8988T (cell line): ENCODE measurements around the gene DIDO1.
A peak's percentile ranks its signal among the peaks of the same experiment; 100 is the strongest.
"Not testable (repeated sequence)": the region's sequence is repeated elsewhere in the genome, so short reads cannot be mapped to it uniquely, and the experiment has no call there.

Experiments used
- DNase-seq: peaks from one replicate; pipeline ENCODE4 v3.0.0; 2011

The DIDO1 gene

GRCh38 chr20:62875419-62876361 lies 50.6 kb downstream of the DIDO1 start:
- DNase-seq: peak; percentile 98

DNA sequence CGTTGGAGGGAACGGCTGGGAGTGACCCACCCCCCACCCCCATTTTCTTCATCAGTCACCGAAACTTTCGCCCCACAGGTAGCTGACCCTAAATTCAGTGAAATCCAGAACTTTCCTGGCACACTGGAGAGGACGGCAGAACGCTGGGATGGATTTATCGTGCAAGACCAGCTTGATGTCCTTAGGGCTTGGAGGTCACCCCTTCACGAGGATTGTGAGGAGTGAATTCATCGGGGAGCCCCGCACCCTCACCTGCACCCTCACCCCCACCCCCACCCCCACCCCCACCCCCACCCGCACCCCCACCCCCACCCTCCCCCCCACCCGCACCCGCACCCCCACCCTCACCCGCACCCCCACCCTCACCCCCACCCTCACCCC lies 51.4 kb downstream of the DIDO1 start:
- no peak for DNase-seq

GRCh38 chr20:62873681-62874031 lies 52.6 kb downstream of the DIDO1 start:
- not testable (repeated sequence) for DNase-seq

DNA sequence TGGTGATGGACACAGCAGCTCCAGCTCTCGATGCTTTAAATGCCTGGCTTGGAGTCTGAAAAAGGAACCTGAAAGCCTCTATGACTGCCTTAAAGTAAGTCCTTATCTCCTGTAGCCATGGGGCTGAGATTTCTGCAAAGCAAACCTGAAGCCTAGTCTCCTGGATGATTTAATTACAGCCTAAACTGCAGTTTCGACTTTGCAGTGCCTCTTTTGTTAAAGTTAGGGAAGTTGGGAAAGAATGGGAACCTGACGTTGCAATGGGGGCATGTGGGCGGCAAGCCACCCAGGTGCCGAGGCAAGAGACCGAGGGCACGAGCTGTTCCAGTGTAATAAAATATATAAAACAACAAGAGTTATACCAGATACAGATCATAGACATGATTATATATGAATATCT lies 53.0 kb downstream of the DIDO1 start:
- DNase-seq: no peak

DNA sequence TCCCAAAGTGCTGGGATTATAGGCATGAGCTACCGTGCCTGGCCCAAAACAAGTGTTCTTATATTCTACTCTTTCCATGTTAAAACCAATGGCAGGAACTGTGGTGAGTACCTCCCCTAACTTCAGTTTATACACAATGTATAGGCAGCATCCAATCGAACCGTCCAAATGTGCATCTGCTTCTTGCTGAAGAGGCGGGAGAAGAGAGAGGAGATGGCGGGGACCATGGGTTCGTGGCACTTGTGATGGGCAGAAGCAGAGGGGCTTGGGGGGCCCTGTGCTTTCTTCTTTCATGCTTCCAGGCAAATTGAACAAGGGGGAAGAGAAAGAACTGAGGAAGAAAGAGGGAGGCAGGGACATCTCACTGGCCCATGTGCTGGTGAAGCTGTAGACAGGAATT lies 53.4 kb downstream of the DIDO1 start:
- no peak for DNase-seq

DNA sequence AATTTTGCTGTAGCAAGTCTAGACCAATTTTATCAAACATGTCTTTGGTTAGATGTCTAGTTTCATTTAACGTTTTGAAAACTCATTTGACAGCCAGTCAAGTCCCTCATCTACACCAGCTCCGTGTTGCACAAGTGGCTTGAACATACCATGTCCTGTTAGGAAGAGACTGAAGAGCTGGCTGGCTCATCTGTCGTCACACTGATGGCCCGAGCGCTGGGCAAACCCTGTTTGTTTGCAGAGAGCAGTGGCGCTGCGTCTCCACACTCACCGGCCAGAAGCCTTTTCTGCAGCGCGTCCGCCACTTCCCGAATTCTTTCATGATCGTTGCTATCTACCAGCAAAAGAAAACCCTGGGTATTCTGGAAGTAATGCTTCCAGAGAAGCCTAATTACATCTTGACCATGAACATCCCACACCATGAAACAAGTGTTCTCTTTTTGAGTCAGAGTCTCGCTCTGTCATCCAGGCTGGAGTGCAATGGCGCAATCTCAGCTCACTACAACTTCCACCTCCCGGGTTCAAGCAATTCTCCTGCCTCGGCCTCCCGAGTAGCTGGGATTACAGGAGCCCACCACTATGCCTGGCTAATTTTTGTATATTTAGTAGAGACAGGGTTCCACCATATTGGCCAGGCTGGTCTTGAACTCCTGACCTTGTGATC lies 54.0 kb downstream of the DIDO1 start:
- no peak for DNase-seq

GRCh38 chr20:62864207-62864606 lies 62.1 kb downstream of the DIDO1 start:
- no peak for DNase-seq

GRCh38 chr20:62861726-62862336 lies 64.5 kb downstream of the DIDO1 start, which contains the start of gene TCFL5:
Gene TCFL5, minus strand, starts transcription at chr20:62861822. Its CDS starts 152 bp downstream, at chr20:62861670.
- DNase-seq: peak; percentile 65

DNA sequence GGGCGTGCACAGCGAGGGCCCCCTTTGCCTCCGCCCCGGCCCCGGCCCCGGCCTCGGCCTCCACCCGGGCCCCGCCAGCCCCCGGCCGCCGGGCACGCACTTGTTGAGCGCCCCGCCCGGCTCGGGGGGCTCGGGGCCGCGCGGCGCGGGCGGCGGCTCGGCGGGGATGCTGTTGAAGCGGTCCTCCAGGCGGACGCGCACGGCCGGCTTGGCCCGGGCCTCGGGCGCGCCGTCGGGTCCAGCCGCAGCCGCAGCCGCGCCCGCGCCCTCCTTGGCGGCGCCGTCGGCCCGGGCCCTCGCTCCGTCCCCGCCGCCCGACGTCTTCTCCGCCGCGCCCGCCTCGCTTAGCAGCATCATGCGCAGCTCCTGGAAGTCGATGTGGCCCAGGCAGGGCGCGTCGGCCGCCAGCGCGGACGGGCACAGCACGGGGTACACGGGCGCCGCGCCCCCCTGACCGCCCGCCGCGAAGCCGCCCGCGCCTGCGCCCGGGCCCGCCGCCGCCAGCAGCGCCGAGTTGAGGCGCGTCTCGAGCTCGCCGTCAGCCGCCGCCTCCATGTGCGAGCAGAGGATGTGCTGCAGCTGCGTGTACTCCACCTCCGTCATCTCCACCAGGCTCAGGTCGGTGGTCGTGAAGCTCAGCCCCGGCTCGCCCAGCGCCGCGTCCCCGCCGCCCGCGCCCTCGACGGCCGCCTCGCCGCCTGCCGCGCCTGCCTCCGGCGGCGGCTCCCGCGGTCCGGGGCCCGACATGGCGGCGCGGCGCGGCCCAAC lies 65.2 kb downstream of the DIDO1 start:
- DNase-seq: no peak

DNA sequence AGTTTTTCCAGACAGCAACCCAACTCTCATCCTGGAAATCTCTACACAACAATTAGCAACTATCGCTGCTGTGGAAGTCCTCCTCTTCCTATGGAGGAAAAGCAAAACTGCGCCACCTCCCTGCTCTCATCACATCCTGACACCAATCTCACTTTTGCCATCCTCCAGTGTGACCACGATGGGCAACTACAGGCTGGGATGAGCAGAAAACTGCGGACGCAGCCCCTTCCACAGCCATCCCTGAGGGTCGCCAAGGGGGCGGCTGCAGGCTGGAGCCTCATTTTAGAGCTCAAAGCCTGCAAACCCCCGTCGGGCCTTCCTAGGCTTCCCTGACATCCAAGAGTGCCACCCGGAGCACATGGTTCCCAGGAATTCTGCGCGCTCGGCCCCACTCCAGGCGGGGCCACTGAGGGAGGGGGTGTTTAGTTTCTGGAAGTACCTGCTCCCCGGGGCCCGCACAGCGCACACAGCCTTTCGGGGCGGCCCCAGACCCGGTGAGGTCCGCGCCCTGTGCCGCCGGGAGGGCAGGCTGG lies 65.8 kb downstream of the DIDO1 start:
- DNase-seq: peak; percentile 49

- DNase-seq: no peak
These were observed 66.6 kb downstream of the DIDO1 start for GRCh38 chr20:62859721-62860120.

DNA sequence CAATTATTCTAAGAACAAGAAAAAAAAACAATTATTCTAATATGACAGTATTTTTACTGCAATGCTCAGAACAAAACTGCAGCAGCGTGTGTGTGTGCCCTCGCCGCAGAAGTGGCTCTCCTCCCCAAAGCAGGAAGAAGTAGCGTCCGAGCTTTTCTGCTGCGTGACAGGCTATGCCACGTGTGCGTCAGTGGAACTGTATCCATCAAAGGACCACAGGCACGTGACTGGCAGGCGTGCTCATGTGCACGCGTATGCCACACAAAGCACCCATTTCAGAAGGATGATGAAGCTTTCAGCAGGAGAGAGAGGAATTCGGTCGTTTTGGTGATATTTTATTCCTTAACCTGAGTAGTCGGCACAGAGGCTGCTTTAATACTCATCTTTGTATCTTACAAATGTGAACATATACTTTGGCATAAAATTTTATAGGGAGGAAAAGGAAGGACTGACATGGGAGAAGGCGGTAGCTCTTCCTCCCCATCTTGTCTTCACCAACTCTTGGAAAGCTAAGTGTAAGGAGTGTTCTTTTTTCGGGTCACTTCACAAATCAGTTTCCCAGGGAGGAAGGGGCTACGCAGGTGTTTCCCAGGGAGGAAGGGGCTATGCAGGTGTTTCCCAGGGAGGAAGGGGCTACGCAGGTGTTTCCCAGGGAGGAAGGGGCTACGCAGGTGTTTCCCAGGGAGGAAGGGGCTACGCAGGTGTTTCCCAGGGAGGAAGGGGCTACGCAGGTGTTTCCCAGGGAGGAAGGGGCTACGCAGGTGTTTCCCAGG lies 68.1 kb downstream of the DIDO1 start:
- DNase-seq: no peak

DNA sequence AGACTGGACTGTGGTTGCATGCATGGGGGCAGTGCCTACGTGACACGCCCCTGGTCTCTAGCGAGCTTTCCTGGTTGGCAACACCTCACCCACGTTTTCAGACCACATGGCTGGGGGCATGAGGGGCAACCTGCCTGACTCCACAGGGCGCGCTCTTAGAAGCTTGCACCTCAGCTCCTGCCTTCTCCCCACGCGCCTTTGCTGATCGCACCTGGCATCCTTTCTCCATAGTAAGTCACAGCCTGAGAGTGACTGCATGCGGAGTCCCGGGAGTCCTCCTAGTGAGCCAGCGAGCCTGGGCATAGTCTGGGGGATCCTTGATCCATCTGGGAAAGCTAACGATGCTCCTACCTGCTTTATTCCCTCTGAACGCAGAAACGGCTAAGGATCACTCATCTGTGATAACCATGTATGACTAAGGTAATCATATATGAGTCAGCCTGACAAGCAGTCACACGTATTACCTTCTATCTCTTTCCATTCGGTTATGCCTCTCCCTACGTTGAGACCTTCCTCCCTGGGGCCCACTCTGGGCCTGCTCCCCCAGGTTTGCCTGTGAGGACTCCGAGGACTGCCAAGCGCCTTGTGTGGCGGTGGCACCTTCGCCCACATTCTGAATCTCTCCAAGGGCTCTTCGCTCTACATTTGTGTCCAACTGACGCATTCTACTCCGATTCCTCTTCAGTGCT lies 69.2 kb downstream of the DIDO1 start:
- DNase-seq: no peak

- no peak for DNase-seq
These were observed 71.2 kb downstream of the DIDO1 start for GRCh38 chr20:62855120-62855519.

DNA sequence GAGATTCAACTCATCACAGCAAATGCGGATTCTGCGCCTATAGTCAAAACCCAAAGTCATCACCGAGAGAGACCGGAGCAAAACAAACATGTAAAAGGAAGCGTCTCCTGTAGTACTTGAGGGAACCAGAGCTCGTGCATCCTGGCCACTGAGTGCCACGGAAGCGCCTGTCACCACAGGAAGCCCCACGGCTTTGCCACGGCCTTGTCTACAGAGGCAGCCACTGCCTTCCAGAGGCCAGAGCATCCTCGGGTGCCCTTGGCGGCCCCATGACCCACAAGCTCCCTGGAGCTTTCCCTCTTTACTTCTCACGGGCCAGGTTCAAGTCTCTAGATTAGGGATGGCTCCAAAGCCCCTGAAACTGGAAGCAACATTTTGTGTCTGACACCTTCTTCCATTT lies 72.2 kb downstream of the DIDO1 start:
- no peak for DNase-seq

DNA sequence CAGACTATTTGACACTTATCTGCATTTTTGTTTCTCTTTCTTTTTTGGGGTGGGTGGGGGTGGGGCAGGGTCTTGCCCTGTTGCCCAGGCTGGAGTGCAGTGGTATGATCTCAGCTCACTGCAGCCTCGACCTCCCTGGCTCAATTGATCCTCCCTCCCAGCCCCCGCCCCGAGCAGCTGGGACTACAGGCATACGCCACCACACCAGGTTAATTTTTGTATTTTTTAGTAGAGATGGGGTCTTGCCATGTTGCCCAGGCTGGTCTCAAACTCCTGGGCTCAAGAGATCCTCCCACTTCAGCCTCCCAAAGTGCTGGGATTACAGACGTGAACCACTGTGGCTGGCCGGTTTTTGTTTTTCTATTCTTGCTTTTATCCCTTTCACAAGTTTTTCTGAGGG lies 73.0 kb downstream of the DIDO1 start:
- DNase-seq: not testable (repeated sequence)

GRCh38 chr20:62852841-62853240 lies 73.5 kb downstream of the DIDO1 start:
- DNase-seq: no peak

DNA sequence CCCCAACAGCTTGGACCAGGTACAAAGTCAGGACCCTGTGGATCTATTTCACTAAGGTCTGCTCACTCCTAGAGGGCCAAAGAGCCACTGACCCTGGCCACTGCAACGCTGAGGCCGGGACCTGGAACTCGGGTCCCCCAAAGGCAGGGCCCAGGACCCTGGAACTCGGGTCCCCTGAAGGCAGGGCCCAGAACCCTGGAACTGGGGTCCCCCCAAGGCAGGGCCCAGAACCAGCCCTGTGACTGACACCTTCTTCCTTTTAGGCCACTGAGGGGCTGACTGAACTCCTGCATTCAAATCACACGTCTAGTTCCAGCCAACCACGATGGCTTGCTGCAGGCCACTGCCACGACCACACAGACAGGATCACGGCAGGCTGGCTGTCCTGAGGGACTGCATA lies 74.1 kb downstream of the DIDO1 start:
- no peak for DNase-seq

- DNase-seq: no peak
These were observed 75.9 kb downstream of the DIDO1 start for GRCh38 chr20:62850333-62850974.

GRCh38 chr20:62849431-62849830 lies 76.9 kb downstream of the DIDO1 start:
- no peak for DNase-seq

- DNase-seq: not testable (repeated sequence)
These were observed 77.4 kb downstream of the DIDO1 start for GRCh38 chr20:62848917-62849316.
